Common myeloid progenitor, CD34-positive (primary cell): Measurements from ENCODE around the gene MORF4L1.

Experiments used
- CTCF ChIA-PET: fragments of 350-600 bp; sonication (Branson Sonifier 250); formaldehyde crosslinking; loops from one replicate; lab custom pipeline; 2021; ENCODE audit warnings: antibody characterized with exemption; lab: Charles Lee
- POLR2A ChIA-PET: fragments of 350-600 bp; sonication (Branson Sonifier 250); formaldehyde crosslinking; loops from one replicate; lab custom pipeline; 2021; ENCODE audit warnings: antibody characterized with exemption; lab: Charles Lee
- DNase-seq, 3 donors: peaks; one replicate each; pipeline versions ENCODE4 v3.0.0 to v3.0.0-alpha.2; 2013
- H3K27ac ChIP-seq, 2 experiments: 1 replicate in 1 of 2; 2 replicates in 1 of 2; pipeline ENCODE4 v1.7.0; 2013; ENCODE audit warnings: inconsistent platforms in 2 of 2, low read length in 2 of 2, mild to moderate bottlenecking in 2 of 2, low read depth in 1 of 2, moderate library complexity in 1 of 2; ENCODE audit not compliant: severe bottlenecking in 2 of 2, insufficient read depth in 1 of 2, poor library complexity in 1 of 2
- H3K27me3 ChIP-seq, 5 experiments: replicated peaks in 2 of 5; 1 replicate in 3 of 5; 2 replicates in 2 of 5; pipeline versions ENCODE4 v1.6.1 to v1.7.0; 2013; ENCODE audit warnings: low read length in 4 of 5, mild to moderate bottlenecking in 2 of 5, moderate library complexity in 2 of 5, inconsistent platforms in 1 of 5; ENCODE audit not compliant: insufficient read depth in 5 of 5, control insufficient read depth in 4 of 5
- H3K36me3 ChIP-seq, 4 experiments: 1 replicate in 2 of 4; 2 replicates in 2 of 4; pipeline versions ENCODE4 v1.6.1 to v1.7.0; 2013; ENCODE audit warnings: low read length in 3 of 4, control low read depth in 1 of 4, mild to moderate bottlenecking in 1 of 4; ENCODE audit not compliant: control insufficient read depth in 4 of 4, insufficient read depth in 4 of 4
- H3K4me1 ChIP-seq, 4 experiments: 1 replicate in 3 of 4; 2 replicates in 1 of 4; pipeline versions ENCODE4 v1.6.1 to v1.7.1; 2013; ENCODE audit warnings: low read length in 3 of 4, mild to moderate bottlenecking in 3 of 4, control low read depth in 1 of 4, inconsistent platforms in 1 of 4, moderate library complexity in 1 of 4; ENCODE audit not compliant: control insufficient read depth in 4 of 4, insufficient read depth in 4 of 4; ENCODE audit errors: control extremely low read depth in 1 of 4
- H3K4me3 ChIP-seq, 7 experiments: 1 replicate in 4 of 7; 2 replicates in 3 of 7; pipeline versions ENCODE4 v1.5.1 to v1.7.0; 2013; ENCODE audit warnings: mild to moderate bottlenecking in 7 of 7, low read length in 6 of 7, moderate library complexity in 6 of 7, inconsistent platforms in 2 of 7, low read depth in 2 of 7, control low read depth in 1 of 7; ENCODE audit not compliant: insufficient read depth in 4 of 7, control insufficient read depth in 1 of 7; ENCODE audit errors: extremely low read depth in 1 of 7
- H3K9me3 ChIP-seq, 5 experiments: 1 replicate in 4 of 5; 2 replicates in 1 of 5; pipeline versions ENCODE4 v1.6.1 to v1.7.1; 2013; ENCODE audit warnings: low read length in 4 of 5, mild to moderate bottlenecking in 2 of 5, inconsistent platforms in 1 of 5, low read depth in 1 of 5, moderate library complexity in 1 of 5; ENCODE audit not compliant: control insufficient read depth in 4 of 5, insufficient read depth in 2 of 5; ENCODE audit errors: control extremely low read depth in 1 of 5
- WGBS: methylation state at CpG from one replicate; pipeline ENCODE4 v1.1.5; 2013; ENCODE audit not compliant: insufficient coverage; 5-methylcytosine and 5-hydroxymethylcytosine counted together

Gene MORF4L1

GRCh38 chr15:78928616-78929093, 56.0 kb downstream of the MORF4L1 start:
- DNase-seq: no peak
- ChIA-PET POLR2A (no interaction called here), CTCF (interaction anchor here (0.7 kb wide), 1 partner anchor 256 kb away, joined by 3 read pairs; no protein-coding TSS in a partner anchor)
- peaks cover 2 to 19% (median 11%) of the 10 kb centered on the region in 4 experiments for H3K36me3 ChIP-seq
- no peak overlapping the region for H3K4me3 ChIP-seq
- no peaks in the 10 kb centered on the region for H3K4me1 ChIP-seq
- H3K27ac ChIP-seq: no peak overlapping the region
- no peaks in the 10 kb centered on the region for H3K27me3 ChIP-seq
- H3K9me3 ChIP-seq: no peaks in the 10 kb centered on the region
- WGBS: 97% methylated on average over 14 of the region's 14 CpGs

GRCh38 chr15:78929536-78930264, 57.0 kb downstream of the MORF4L1 start:
- H3K27me3 ChIP-seq: no peaks in the 10 kb centered on the region
- CTCF ChIA-PET: no interaction called here
- WGBS: 100% methylated on average over 10 of the region's 16 CpGs
- H3K9me3 ChIP-seq: no peaks in the 10 kb centered on the region
- POLR2A ChIA-PET: no interaction called here
- DNase-seq: no peak
- peaks cover 2 to 16% (median 9%) of the 10 kb centered on the region in 4 experiments for H3K36me3 ChIP-seq
- no peak overlapping the region for H3K4me3 ChIP-seq
- H3K27ac ChIP-seq: no peak overlapping the region
- H3K4me1 ChIP-seq: peaks cover 0 to 3% (median 0%) of the 10 kb centered on the region in 4 experiments

- DNase-seq: no peak
- peaks cover 0 to 6% (median 0%) of the 10 kb centered on the region in 4 experiments for H3K4me1 ChIP-seq
- H3K9me3 ChIP-seq: no peaks in the 10 kb centered on the region
- no peak overlapping the region for H3K4me3 ChIP-seq
- WGBS: 92% methylated on average over 6 of the region's 11 CpGs
- peaks cover 2 to 10% (median 6%) of the 10 kb centered on the region in 4 experiments for H3K36me3 ChIP-seq
- H3K27me3 ChIP-seq: no peaks in the 10 kb centered on the region
- no peak overlapping the region for H3K27ac ChIP-seq
- CTCF ChIA-PET: no interaction called here
- POLR2A ChIA-PET: no interaction called here
Measured at GRCh38 chr15:78930577-78931388, 58.1 kb downstream of the MORF4L1 start.

GRCh38 chr15:78931439-78932257, 59.0 kb downstream of the MORF4L1 start:
- ChIA-PET POLR2A (no interaction called here), CTCF (no interaction called here)
- Histone ChIP-seq H3K27ac (no peak overlapping the region), H3K36me3 (peaks cover 0 to 5% (median under 1%) of the 10 kb centered on the region in 4 experiments), H3K4me1 (peaks cover 0 to 6% (median 0%) of the 10 kb centered on the region in 4 experiments), H3K27me3 (no peaks in the 10 kb centered on the region), H3K4me3 (no peak overlapping the region), H3K9me3 (no peaks in the 10 kb centered on the region)
- no peak for DNase-seq
- WGBS: 97% methylated on average over 17 of the region's 21 CpGs

GRCh38 chr15:78932258-78932808, 59.6 kb downstream of the MORF4L1 start:
- WGBS: 95% methylated on average over 13 of the region's 13 CpGs
- Histone ChIP-seq H3K27me3 (no peaks in the 10 kb centered on the region), H3K9me3 (no peaks in the 10 kb centered on the region), H3K27ac (no peak overlapping the region), H3K4me3 (no peak overlapping the region), H3K36me3 (peaks cover 0 to 3% (median 0%) of the 10 kb centered on the region in 4 experiments), H3K4me1 (peaks cover 0 to 12% (median 3%) of the 10 kb centered on the region in 4 experiments)
- ChIA-PET POLR2A (no interaction called here), CTCF (no interaction called here)
- no peak for DNase-seq

- Histone ChIP-seq H3K27me3 (no peaks in the 10 kb centered on the region), H3K36me3 (no peaks in the 10 kb centered on the region), H3K27ac (no peak overlapping the region), H3K9me3 (no peaks in the 10 kb centered on the region), H3K4me1 (peaks cover 2 to 18% (median 5%) of the 10 kb centered on the region in 4 experiments), H3K4me3 (no peak overlapping the region)
- CTCF ChIA-PET: interaction anchor here (0.6 kb wide), 1 partner anchor 23 kb away, joined by 3 read pairs; no protein-coding TSS in a partner anchor
- POLR2A ChIA-PET: no interaction called here
- WGBS: 99% methylated on average over 8 of the region's 12 CpGs
- no peak for DNase-seq
Measured at GRCh38 chr15:78933187-78933822, 60.6 kb downstream of the MORF4L1 start.
